ENCODE measurements around the gene FRMD4B.
"Not testable (repeated sequence)": the region's sequence is repeated elsewhere in the genome, so short reads cannot be mapped to it uniquely, and the experiment has no call there.

Gene FRMD4B

DNA sequence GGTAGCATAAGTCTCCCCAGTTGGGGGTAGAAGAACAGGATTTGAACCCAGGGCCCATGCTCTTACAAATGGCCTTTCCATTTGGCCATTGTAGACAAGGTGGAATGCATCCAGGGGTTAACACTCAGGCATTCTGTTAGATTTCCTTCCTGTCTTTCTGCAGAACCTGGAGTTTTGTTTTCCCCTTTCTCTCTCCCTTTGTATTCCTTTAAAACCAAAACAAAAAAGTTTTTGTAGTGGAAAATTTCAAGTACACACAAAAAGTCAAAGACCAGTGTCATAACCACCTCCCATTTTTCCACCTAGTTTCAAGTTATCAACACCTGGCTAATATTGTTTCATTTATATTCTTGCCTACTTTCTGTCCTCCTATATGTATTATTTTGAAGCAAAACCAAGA lies 26.0 kb downstream of the FRMD4B start:
- DNase-seq = no peak

DNA sequence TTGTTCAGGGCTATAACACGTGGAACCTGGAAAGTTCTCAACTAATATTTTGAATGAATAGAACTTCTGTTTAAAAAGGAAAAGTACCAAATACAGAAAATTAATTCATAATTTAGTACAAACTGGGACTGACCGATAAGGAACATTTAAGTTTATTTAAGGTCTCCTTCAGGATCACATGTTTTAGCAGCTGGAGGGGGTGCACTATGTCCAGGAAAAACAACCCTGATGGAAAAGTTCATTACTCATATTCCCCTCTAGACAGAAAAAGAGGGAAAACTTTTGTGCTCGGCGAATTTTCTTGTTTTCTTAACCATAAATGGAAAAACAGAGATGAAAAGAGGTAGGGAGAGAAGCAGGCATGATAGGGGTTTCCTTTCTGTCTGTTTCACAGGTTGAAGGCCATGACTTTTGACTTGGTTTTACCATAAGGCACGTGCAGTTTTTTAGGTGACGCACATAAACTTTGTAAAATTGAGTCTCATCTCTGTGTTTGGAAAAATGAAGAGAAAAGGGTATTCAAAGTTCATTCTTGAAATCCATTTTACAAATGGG lies 26.5 kb downstream of the FRMD4B start:
- no peak for DNase-seq

DNA sequence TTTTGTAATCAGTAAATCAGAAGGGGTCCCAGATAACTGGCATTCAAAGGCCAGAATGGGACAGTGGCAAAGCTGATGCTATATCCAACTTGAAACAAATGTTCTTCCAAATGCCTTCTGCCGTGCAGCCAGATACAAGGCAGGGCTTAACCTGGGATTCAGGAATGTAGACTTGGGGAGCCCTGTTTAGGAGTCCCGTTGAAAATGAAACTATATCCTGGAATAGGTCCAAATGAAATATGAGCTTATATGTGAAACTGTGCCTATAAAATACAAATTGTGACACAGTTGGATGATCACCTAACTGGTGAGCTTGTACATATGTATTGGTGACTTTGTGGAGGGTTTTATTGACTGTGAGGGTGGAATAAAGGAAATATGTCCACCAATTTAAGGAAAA lies 28.7 kb downstream of the FRMD4B start:
- DNase-seq = no peak

DNA sequence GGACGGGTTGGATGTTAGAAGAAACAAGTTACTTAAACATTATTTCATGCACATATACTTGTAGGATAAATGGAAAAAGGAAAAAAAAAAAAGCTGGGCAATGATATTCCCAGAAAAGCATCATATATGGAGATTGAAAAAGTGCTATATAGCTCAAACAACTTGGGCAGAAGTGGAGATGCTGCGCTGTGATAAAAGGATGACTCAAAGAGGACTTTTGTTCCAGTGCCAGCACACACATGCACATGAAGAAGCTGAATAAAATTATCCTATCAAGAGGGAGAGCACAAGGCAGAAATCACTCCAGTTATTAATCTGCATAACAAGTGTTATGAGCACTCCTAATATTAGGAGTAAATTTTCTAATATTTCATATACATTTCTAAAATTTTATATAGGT lies 30.9 kb downstream of the FRMD4B start:
- no peak for DNase-seq

DNA sequence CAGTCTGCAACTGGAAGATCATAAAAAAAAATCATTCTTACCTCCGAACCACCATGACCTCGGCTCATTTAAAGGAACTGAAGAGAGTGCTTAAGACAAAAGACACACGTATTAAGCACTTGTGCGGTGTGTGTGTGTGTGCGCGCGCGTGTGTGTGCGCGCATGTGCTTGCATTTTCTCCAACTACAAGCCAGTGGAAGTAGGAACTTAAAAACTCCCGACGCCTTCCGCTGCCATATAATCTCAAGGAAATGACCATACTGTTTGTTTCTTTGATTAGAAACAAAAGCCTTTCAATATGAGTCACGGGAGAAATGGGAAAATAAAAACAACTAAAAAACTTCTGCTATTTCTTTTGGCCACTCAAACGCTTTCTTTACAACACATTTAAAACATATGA lies 32.4 kb downstream of the FRMD4B start:
- no peak for DNase-seq

DNA sequence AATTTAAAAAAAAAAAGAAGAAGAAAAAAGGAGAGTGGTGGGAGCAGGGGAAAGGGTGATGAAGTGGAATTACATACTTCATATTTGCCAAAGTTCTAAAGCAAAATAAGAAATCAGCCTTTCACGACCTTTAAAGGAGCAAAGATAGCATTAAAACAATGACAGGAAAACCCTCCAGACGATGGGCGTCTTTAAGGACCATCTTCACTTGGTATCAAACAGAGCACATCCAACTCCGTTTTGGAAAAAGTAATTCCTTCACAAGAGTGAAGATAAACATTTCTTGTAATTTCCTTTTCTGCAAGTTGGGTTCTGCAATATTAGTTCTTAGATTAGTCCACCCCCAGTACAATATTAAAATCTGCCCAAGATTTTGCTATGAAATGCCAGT lies 32.8 kb downstream of the FRMD4B start:
- no peak for DNase-seq

DNA sequence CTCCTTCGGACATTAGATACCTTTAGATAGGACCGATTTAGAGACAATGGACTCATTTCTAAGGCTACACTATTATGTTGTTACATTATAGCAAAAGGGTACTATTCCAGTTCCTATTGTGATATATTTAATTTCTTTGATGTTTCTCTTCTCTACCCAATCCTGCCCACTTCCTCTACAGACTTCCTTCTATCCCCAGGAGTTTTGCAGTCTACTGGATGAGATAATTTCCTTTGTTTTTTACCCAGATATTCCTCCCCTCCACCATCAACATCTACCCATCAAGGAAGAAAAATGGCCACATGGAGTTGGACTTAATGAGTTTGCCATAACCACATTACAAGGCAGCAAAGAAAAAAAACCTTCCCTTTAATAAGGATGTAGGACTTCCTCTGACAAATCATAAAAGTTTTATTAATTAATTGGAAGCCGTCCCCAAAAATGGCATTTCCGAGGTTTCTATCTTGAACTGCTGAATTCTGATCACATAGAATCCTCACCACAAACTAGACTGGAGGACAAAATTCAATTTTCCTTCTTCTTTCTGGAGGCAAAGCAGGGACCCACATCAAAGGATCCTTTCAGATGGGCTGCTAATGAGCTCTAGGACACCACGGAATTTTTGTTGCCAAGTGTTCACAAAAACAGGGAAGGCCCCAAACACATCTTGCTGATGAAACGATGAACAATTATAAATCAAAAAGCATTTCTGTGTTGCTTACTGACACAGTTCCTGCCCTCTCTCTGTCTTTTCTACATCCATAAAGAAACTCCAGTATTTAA lies 33.4 kb downstream of the FRMD4B start:
- DNase-seq = no peak

DNA sequence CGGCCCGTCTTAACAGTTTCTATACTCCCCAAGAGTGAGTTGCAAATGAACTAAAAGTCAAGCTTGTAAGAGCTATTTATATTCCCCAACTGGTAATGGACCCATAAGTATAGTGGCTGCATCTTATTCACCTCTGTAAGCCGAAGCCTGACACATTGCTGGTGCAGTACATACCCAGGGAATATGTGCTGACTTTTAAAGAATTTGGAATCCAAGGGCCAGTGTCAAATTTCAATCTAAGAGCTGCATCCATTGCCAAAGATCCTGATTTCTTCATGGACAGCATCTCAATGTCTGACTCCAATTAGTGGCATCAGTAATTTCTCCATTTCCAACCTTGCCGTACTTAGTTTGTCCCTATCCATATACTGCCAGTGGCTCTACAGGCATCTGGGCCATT lies 42.0 kb downstream of the FRMD4B start:
- DNase-seq = no peak

DNA sequence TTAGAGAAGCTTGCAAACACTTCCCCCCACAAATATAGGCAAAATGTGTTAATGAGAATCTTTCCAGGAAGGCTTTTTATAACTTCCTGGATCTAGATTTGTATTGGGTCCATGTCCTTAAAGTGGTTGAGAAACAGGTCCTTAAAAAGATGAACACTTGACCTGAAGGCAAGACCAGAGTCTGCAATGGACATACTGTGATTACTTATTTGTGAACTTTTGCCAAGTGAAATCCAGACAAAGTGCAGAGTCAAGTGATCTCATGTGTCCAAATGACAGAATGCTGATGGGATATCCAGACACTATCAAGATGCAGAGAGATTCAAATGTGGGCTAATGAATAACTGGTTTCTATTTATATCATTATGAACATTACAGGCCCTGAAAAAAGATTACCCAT lies 43.8 kb downstream of the FRMD4B start:
- no peak for DNase-seq

DNA sequence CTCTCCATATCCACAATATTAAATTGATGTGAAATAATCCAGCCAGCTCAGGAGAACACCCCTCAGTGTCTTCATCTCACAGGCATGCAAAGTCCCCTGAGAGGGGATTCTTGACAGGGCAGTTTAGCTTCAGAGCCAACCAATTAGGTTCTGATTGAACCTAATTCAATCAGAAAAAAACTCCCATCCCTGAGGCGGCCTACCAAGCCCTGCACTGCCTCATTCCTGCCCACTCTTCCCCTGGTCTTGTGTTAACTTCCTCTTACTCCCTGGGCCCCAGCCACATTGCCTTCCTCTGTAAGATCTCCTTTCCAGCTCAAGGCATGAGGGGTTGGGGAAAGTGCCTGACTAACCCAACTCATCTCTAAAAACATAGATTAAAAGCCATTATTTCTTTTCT lies 46.1 kb downstream of the FRMD4B start:
- no peak for DNase-seq

DNA sequence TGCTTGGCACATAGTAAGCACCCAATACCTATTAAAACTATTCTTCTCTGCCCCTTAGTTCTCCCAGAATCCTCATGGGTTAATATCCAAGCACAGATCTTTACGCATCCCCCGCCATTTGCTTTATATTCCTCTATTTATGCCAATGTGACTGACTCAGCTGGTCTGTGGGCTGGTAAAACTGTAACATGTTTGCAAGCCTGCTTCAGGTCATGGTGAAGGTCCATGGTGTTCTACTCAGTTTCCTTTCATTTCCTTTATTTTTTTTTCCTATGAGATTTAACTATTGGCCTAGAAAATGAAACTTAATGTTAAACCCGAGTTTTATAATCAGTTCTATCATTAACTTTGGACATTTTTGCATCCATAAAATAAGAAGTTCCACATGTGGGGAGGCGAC lies 47.0 kb downstream of the FRMD4B start:
- DNase-seq = no peak

DNA sequence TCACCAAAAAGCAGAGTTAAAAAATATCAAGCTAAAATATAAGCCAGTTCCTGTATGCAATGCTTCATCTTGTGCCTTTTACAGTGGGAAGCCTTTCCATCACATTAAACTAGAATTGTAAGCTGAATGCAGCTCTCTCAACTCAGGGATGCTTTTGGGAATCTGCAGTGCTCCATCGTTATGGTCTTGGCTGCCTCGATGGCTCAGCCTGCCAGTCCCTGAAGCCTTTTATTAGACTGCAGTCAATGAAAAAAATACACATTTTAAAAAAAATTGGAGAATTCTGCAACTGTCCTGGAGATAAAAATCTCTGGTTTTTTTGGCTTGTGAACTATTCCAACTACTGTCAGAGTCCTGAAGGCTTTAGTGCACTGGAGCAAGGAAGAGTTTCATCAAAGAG lies 53.0 kb downstream of the FRMD4B start:
- DNase-seq = no peak

DNA sequence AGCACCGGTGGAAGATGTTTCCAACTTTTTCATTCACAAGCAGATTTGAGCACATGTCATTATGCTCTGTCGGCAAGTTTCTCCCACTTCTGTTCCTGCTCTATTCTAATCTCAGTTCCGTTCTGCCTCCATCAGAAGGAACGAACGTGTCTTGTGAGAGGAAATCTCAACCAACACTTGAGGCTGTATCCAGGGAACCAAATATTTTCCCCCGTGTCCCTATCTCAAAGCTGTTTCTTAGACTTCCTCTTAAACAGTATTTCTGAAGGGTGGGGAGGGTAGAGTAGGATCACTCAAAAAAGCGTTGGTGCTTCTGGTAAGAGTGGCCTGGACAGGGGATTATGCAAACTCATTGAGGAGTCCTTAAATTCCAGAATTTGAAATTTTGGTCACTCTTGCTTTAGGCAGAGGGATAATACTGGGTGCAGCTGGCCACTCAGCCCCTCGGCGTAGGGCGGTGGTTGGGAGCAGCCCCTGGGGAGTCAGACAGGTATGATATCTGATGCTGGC lies 54.9 kb downstream of the FRMD4B start:
- no peak for DNase-seq

DNA sequence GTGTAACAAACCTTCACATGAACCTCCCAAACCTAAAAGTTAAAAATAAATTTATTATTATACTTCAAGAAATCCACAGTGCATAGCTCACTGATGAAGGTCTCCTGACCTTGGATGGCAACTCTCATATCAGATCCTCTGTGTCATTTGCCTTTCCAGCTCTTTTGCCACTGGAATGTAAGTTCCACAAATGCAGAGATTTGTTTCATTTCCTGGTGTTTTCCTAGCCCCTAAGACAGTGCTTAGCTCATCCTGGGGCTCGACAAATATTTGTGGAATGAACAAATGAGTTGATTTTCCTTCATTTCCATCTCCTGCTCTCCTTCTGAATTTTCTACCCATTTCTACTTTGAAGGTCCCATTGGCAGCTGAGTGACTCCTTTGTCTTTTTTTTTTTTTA lies 56.0 kb downstream of the FRMD4B start:
- no peak for DNase-seq

DNA sequence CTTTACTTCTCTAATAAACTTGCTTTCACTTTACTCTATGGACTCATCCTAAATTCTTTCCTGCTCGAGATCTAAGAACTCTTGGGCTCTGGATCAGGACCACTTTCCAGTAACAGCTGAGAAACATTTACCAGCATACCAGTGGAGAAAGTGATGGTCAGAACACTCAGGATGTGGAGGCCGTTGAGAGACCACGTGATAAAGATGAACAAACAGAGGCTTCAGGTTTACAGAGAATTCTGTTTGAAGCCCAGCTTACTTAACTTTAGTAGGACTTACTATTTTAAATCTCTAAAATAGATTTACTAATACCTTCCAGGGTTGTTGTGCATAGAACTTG lies 57.0 kb downstream of the FRMD4B start:
- no peak for DNase-seq

DNA sequence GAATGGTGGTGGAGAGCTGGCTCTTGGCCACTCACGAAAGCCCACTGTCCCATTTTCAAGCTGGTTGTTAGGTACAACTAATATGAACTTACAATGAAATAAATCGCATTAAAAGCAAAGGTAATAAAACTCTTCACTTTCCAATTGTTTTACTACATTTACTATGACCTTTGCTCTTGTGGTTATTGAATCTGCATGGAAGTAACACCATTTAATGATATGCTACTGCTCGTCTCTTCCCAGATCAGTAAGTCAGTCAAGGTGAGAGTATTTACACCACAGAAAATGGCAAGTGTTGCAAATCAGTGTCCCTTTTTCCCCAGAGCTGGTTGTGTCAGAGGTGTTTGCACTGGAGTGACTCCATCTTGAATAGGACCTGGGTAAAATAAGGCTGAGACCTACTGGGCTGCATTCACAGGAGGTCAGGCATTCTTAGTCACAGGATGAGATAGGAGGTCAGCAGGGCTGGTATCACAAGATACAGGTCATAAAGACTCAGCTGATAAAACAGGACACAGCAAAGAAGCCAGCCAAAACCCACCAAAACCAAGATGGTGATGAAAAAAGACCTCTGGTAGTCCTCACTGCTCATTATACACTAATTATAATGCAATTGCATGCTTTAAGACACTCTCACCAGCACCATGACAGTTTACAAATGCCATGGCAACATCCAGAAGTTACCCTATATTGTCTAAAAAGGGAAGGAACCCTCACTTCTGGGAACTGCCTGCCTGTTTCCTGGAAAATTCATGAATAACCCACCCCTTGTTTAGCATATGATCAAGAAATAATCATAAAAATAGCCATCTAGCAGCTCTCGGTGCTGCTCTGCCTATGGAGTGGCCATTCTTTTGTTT lies 57.6 kb downstream of the FRMD4B start:
- DNase-seq = no peak

DNA sequence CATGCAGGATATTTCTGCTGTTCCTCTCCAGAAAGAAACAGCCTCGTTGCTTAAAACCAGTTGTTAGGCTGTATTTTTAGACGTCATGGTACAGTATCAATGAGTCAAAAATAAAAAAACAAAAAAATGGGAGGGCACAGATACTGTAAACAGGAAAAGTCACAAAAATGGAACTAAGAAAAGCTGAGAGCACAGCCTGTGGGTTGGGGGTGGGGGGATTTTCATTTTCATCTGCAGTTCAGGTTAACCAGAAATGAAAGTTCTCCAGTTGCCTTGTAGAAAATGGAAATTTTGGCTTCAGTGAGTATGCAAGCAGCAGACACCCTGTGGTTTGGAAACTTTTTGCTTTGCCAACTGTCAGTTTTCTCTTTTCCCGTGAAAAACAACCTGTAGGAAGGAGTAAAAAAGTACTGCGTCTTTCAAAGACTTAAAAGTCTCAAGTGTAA lies 59.0 kb downstream of the FRMD4B start:
- peak; percentile 47 for DNase-seq

DNA sequence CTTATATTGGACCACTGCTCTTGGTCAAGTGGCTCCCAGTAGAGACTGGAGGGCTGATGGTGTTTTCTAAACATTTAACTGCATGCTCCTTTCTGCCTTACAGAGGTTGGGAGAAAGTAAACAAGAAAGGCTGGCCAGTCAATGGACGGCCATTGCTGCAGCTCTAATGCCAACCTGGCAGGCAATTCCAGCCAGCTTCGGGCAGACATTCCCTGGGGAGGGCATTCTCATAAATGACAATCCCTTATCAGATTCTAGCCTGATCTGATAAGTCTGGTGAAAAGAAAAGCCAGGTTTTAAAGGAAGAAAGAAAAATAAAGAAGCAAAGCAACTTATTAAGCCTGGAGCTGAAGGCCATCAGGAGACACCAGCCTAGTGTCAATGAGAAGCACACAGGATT lies 60.7 kb downstream of the FRMD4B start:
- no peak for DNase-seq

DNA sequence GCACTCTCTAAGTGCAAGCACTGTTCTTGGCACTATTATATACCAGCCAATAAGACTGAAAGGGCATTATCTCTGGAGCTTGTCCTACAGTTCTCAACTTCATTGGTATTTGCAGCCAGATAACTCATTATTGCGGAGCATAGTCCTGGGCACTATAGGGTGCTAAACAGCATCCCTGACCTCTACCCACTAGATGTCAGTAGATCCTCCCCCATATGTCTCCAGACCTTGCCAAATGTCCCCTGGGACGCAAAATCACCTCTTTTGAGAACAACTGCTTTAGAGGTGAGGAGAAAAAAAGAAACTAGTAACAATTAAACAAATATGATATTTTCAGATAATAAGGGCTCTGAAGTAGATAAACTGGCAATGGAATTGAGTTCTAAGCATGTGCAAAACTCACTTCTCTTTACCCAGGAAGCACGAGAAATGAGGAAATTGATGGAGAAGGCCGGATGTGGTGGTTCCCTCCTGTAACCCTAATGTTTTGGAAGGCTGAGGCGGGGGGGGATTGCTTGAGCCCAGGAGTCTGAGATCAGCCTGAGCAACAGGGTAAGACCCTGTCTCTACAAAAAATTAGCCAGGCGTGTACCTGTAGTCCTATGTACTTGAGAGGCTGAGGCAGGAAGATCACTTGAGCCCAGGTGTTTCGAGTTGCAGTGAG lies 61.4 kb downstream of the FRMD4B start:
- DNase-seq = no peak

DNA sequence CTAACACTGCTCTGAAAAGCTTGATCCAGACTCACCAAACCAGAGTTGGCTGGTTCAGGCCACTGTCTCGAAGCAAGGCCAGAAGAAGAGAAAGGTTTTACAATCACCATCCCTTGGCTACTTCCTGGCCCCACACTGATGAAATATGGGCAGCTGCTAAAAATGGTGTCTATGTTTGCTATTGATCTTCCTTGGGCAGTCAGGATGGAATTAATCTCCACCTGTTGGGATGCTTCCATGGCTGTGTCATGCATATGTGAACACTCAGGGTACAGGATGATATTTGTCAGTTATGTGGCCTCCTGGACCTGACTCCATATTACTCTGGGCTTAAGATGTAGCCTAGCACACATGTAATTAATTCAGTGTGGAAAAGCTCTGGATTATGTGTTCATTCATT lies 61.9 kb downstream of the FRMD4B start:
- no peak for DNase-seq

DNA sequence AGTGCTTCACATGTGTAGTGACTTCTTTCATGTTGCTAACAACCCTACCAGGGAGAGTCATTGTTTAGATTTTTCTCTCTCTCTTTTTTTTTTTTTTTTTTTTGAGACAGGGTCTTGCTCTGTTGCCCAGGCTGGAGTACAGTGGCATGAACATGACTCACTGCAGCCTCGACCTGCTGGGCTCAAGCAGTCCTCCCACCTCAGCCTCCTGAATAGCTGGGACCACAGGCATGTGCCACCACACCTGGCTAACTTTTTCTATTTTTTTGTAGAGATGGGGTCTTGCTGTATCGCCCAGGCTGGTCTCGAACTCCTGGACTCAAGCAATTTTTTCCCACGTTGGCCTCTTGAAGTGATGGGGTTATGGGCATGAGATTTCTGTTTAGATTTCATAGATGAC lies 63.4 kb downstream of the FRMD4B start:
- not testable (repeated sequence) for DNase-seq

DNA sequence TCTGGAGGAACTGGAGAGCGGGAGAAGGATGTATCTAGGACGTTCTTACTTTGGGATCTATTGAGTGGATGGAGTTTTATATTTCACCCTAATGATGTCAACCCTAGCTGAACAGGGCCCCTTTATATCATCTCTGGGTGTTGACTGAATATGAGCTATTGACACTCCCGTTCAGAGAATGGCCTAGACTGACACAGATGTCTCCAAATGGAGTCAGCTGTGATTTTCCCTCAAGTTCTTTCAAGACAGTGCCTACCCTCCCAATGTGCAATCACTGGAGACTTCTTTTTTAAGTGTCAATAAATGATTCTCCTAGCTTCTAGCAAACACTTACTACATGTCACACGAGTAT lies 63.8 kb downstream of the FRMD4B start:
- DNase-seq = no peak

All from central memory CD4-positive, alpha-beta T cell (primary cell).